HL-60 (cell line): Measurements from ENCODE around the gene MTLN.
"Not testable (repeated sequence)": the region's sequence is repeated elsewhere in the genome, so short reads cannot be mapped to it uniquely, and the experiment has no call there.

Experiments
- DNase-seq, 2 experiments: peaks; one replicate each; pipeline ENCODE4 v3.0.0-alpha.2; 2010 to 2020; ENCODE audit warnings: low read depth in 1 of 2, low spot score in 1 of 2
- H3K27ac ChIP-seq: fragments of 250-450 bp; sonication (Bioruptor Pico); replicated peaks from 2 replicates; pipeline ENCODE4 v1.5.1; 2020; ENCODE audit warnings: mild to moderate bottlenecking, moderate library complexity
- H3K27me3 ChIP-seq: fragments of 250-450 bp; sonication (Bioruptor Pico); 2 replicates; pipeline ENCODE4 v1.5.1; 2021; ENCODE audit warnings: mild to moderate bottlenecking, moderate library complexity; ENCODE audit not compliant: insufficient read depth, poor library complexity, severe bottlenecking
- H3K4me3 ChIP-seq: replicated peaks from 2 replicates; pipeline ENCODE4 v1.5.1; 2011; ENCODE audit warnings: mild to moderate bottlenecking, control low read depth, low read length; ENCODE audit not compliant: insufficient read depth
- GABPA ChIP-seq: IDR thresholded peaks from 2 replicates; pipeline ENCODE4 v1.6.1; 2012; ENCODE audit warnings: low read depth
- POLR2AphosphoS5 ChIP-seq: IDR thresholded peaks from 2 replicates; pipeline ENCODE4 v1.6.1; 2012; ENCODE audit warnings: low read depth
- REST ChIP-seq: IDR thresholded peaks from 2 replicates; pipeline ENCODE4 v1.6.1; 2012; ENCODE audit warnings: low read depth; ENCODE audit not compliant: insufficient replicate concordance
- SPI1 ChIP-seq: IDR thresholded peaks from 2 replicates; pipeline ENCODE4 v1.6.1; 2012; ENCODE audit warnings: low read depth, mild to moderate bottlenecking, borderline replicate concordance
- TF ChIP-seq, protein P1 (sequence below): IDR thresholded peaks from one replicate; pipeline ENCODE4 v1.5.1; 2011; ENCODE audit warnings: low read length, control low read depth, inconsistent platforms; ENCODE audit not compliant: insufficient read depth

The MTLN gene

DNA sequence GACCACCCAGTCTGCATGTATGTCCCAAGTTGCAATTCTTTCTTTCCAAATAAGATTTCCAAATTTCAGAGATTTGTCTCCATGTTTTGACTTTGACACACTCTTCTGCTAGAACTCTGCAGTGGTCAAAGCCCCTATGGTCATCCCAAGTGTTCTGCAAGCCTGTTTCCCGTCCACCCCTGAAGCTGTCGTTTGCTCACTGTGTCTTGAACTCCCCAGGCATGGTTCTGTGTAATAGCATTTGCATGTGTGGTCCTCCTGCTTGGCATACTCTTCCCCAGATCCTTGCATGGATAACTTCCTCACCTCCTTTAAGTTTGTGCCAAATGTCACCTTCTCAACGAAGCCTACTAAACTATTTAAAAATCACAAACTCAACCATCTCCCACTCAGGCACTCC, 3.9 kb upstream of the MTLN start:
- no peak overlapping the region for H3K4me3 ChIP-seq
- peaks cover 2% of the 10 kb centered on the region for H3K27me3 ChIP-seq
- TF ChIP-seq POLR2AphosphoS5, result no peak
- TF ChIP-seq GABPA, result no peak
- TF ChIP-seq SPI1, result no peak
- TF ChIP-seq, protein P1, sequence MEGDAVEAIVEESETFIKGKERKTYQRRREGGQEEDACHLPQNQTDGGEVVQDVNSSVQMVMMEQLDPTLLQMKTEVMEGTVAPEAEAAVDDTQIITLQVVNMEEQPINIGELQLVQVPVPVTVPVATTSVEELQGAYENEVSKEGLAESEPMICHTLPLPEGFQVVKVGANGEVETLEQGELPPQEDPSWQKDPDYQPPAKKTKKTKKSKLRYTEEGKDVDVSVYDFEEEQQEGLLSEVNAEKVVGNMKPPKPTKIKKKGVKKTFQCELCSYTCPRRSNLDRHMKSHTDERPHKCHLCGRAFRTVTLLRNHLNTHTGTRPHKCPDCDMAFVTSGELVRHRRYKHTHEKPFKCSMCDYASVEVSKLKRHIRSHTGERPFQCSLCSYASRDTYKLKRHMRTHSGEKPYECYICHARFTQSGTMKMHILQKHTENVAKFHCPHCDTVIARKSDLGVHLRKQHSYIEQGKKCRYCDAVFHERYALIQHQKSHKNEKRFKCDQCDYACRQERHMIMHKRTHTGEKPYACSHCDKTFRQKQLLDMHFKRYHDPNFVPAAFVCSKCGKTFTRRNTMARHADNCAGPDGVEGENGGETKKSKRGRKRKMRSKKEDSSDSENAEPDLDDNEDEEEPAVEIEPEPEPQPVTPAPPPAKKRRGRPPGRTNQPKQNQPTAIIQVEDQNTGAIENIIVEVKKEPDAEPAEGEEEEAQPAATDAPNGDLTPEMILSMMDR, result no peak
- TF ChIP-seq REST, result no peak
- no peak for DNase-seq
- no peak overlapping the region for H3K27ac ChIP-seq

GRCh38 chr2:110215566-110216158, 3.3 kb upstream of the MTLN start:
- Histone ChIP-seq H3K4me3 (no peak overlapping the region), H3K27ac (no peak overlapping the region), H3K27me3 (peaks cover 2% of the 10 kb centered on the region)
- DNase-seq, result no peak
- TF ChIP-seq POLR2AphosphoS5 (no peak), SPI1 (no peak), GABPA (no peak), REST (no peak)
- TF ChIP-seq, protein P1, result no peak

GRCh38 chr2:110215091-110215490, 2.7 kb upstream of the MTLN start:
- no peak for DNase-seq
- TF ChIP-seq REST (no peak), GABPA (no peak)
- TF ChIP-seq, protein P1, result no peak
- no peak overlapping the region for H3K27ac ChIP-seq
- H3K27me3 ChIP-seq, result peaks cover 2% of the 10 kb centered on the region
- no peak overlapping the region for H3K4me3 ChIP-seq

DNA sequence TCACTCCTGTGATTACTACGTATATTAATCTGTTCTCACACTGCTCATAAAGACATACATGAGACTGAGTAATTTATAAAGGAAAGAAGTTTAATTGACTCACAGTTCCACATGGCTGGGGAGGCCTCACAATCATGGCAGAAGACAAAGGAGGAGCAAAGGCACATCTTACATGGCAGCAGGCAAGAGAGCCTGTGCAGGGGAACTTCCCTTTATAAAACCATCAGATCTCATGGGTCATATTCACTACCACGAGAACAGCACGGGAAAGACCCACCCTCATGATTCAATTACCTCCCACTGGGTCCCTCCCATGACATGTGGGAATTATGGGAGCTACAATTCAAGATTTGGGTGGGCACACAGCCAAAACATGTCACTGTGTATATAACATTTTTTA, 1.2 kb upstream of the MTLN start:
- H3K4me3 ChIP-seq, DNase-seq, H3K27ac ChIP-seq, H3K27me3 ChIP-seq: not testable (repeated sequence)
